ENCODE results near the gene CHD2.
A peak's percentile ranks its signal among the peaks of the same experiment; 100 is the strongest.

Gene CHD2

GRCh38 chr15:93066834-93067648 is 166.9 kb downstream of the CHD2 start:
- no peak for DNase-seq
- intact Hi-C loops (cut with DNase I), result no loop called here

- no peak for DNase-seq
Measured at GRCh38 chr15:93067649-93068085, 167.5 kb downstream of the CHD2 start.

DNA sequence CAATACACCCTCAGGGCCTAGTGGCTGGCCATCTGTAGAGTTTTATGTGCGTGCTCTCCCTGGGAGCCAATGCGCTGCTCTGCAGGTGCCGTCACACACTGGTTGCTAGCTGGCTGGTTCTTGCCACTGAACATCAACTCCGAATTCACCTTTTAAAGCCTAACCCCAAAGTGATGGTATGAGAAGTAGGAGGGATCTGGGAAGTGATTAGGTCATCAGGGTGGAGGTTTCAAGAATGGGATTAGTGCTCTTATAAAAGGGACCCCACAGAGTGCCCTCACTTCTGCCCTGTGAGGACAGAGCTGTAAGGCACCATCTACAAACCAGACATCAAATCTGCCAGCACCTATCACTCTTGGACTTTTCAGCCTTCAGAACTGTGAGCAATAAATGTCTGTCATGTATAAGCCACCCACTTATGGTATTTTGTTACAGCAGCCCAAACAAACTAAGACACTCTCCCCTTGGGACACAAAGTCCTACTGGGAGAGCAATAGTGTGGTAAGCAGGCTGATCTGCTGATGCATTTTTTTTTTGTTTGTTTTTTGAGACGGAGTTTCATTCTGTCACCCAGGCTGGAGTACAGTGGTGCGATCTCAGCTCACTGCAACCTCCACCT is 168.6 kb downstream of the CHD2 start:
- intact Hi-C loops (cut with DNase I), result no loop called here

More at GRCh38 chr15:93067649-93068085, 167.5 kb downstream of the CHD2 start:
- intact Hi-C loops (cut with DNase I), result no loop called here

GRCh38 chr15:93070132-93070531 is 170.0 kb downstream of the CHD2 start:
- intact Hi-C loops (cut with DNase I), result no loop called here

More for the DNA sequence above, 168.6 kb downstream of the CHD2 start:
- no peak for DNase-seq

GRCh38 chr15:93070551-93071296 is 170.6 kb downstream of the CHD2 start:
- intact Hi-C loops (cut with DNase I), result no loop called here
- DNase-seq, result no peak

More at GRCh38 chr15:93070132-93070531, 170.0 kb downstream of the CHD2 start:
- no peak for DNase-seq

DNA sequence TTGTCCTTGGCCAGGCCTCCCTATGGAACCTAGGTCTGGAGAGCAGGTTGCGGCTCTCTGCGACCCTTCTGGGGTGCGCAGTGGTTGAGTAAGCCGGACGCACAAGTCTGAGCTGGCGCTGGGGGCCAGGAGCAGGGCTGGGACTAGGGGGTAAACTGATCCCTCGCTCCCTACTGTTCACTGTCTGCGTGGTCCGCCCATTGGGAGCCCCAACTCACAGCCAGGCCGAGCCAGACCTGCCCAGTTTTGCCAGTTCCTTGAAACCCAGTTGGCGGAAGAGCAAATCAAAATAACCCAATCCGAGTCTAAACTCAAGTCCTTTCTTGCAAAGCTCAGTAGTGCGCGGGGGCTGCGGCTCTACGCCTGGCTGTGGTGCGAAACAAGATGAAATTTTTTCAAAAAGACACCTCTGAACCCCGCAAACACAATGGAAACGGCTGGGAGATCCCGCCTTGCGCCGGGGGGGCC is 171.4 kb downstream of the CHD2 start:
- intact Hi-C loops (cut with DNase I), result no loop called here
- DNase-seq, result no peak

- peak in 1 of 42 donors; percentile 26 for DNase-seq
- intact Hi-C loops (cut with DNase I), result no loop called here
Measured at GRCh38 chr15:93072011-93072410, 171.9 kb downstream of the CHD2 start.

- intact Hi-C loops (cut with DNase I), result no loop called here
- peak in 31 of 42 donors; percentile 23 to 82 (median 63) for DNase-seq
Measured at GRCh38 chr15:93072411-93073394, 172.6 kb downstream of the CHD2 start.

DNA sequence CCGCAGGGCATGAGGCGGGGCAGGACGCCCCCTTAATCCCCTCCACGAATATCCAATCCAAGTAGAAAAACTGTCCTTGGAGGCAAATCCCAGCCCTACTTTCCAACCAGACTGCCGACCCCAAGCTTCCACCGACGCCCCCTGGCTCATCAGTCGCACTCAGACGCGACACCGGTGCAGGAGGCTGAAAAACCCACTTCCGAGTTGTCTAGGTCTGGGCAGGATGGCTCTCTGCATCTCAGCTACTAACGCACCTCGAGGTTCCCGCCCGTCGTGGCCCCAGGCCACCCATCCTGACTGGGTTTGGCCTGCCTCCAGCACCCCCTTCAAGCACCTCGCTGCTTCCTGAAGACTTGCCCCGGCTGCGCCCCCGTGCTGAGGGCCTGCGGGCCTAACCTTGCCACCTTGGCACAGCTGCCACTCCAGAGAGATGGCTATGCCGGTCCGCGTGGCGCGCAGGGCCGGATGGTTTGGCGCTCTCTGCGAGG is 173.4 kb downstream of the CHD2 start:
- intact Hi-C loops (cut with DNase I), result no loop called here
- no peak for DNase-seq

- no peak for DNase-seq
- intact Hi-C loops (cut with DNase I), result no loop called here
Measured at GRCh38 chr15:93074599-93074998, 174.5 kb downstream of the CHD2 start.

GRCh38 chr15:93076217-93076616 is 176.1 kb downstream of the CHD2 start:
- intact Hi-C loops (cut with DNase I), result no loop called here
- no peak for DNase-seq

- DNase-seq, result no peak
- intact Hi-C loops (cut with DNase I), result no loop called here
Measured at GRCh38 chr15:93076875-93077274, 176.8 kb downstream of the CHD2 start.
